ENCODE results near the gene WTAP. TPM values are rescaled to one million over a fixed set of nuclear protein-coding genes. Genes with fewer than 3 reads are reported as not detected.

WTAP gene

DNA sequence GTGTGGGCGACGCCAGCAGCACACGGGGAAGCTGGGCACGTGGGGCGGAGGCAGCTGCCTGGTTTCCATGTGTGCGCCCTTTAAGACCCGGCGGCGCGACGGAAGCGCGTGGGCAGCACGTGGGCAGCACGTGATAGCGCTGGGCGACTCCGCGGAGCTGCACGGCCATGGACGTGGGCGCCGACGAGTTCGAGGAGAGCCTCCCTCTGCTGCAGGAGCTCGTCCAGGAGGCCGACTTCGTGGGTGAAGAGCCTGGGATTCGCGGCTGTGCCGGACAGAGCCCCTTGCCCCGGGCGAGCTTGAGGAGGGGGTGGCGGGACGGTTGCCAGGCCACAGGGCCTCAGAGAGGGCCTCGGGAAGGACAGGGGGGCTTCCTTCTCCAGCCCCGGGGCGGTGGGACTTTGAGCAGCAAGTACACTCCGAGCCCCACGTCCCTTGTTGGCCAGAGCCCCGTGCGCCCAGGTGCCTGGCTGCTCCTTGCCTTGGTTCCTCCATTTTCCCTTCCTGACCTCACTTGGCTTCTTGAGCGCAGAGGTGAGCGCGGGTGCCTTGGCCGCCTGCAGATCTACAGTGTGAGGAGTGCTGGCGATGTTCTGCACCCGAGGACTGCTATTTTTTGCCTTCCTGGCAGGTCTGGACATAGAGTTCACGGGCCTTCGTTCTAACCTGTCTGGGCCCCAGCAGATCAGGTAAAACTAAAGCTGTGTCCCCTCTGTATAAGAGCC lies 73.0 kb downstream of the WTAP start, which contains the start of gene PNLDC1:
Gene PNLDC1 (plus strand): TSS at position 136 of the 725 bp plus-strand sequence. CDS start 32 bp downstream, at position 168.
- H3K36me3 ChIP-seq (ENCODE audit: insufficient read depth, low read length): peaks cover 31% of the 10 kb centered on the region
- no peak within 1 kb of the TSS for H3K9ac ChIP-seq (ENCODE audit: low read depth, low read length)
- no peak within 1 kb of the TSS for H3K4me2 ChIP-seq (ENCODE audit: low read length)
- no peak within 1 kb of the TSS for H3K4me3 ChIP-seq (ENCODE audit: low read length)
- no peaks in the 10 kb centered on the region for H3K27me3 ChIP-seq (ENCODE audit: control insufficient read depth, insufficient read depth, low read length)
- no peaks in the 10 kb centered on the region for H3K9me3 ChIP-seq (replicated peaks; ENCODE audit: low read length)
- H3K4me1 ChIP-seq (ENCODE audit: control insufficient read depth, insufficient read depth, low read length): peaks cover 3% of the 10 kb centered on the region

DNA sequence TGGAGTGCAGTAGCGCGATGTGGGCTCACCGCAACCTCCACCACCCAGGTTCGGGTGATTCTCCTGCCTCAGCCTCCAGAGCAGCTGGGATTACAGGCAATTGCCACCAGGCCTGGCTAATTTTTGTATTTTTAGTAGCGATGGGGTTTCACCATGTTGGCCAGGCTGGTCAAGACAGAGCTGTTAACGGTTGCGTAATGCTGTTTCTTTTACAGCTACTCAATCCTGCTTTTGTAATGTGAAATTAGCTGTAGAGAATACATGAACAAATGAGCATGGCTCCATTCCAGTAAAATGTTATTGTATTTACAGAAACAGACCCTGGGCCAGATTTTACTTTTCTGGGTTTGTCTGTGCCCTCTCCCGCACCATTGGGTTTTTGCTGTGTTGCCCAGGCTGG lies 74.6 kb downstream of the WTAP start:
- Histone ChIP-seq H3K27me3 (ENCODE audit: control insufficient read depth, insufficient read depth, low read length) (no peaks in the 10 kb centered on the region), H3K4me3 (ENCODE audit: low read length) (no peak overlapping the region), H3K36me3 (ENCODE audit: insufficient read depth, low read length) (peaks cover 21% of the 10 kb centered on the region), H3K9ac (ENCODE audit: low read depth, low read length) (no peak overlapping the region), H3K9me3 (replicated peaks; ENCODE audit: low read length) (no peaks in the 10 kb centered on the region), H3K4me2 (ENCODE audit: low read length) (no peak overlapping the region), H3K4me1 (ENCODE audit: control insufficient read depth, insufficient read depth, low read length) (no peaks in the 10 kb centered on the region)

DNA sequence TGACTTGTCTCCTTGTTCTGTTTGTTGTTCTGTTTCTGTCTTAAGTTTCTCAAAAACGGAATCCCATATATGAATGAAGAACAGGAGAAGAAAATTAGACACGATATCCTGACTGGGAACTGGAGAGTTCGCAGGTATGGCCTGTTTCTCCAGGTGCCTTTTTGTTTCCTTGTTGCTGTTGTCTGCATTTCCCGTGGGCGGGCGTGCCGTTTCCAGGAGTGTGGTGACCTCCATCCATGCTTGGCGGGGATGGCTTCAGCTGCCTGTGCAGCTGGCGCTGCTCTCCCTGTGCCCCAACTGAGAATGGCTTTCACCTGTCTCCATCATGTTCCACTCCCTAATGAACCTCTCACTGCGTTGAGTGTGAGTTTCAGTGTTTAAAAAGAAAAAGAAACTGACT lies 77.2 kb downstream of the WTAP start:
- H3K4me1 ChIP-seq (ENCODE audit: control insufficient read depth, insufficient read depth, low read length): no peaks in the 10 kb centered on the region
- no peaks in the 10 kb centered on the region for H3K27me3 ChIP-seq (ENCODE audit: control insufficient read depth, insufficient read depth, low read length)

DNA sequence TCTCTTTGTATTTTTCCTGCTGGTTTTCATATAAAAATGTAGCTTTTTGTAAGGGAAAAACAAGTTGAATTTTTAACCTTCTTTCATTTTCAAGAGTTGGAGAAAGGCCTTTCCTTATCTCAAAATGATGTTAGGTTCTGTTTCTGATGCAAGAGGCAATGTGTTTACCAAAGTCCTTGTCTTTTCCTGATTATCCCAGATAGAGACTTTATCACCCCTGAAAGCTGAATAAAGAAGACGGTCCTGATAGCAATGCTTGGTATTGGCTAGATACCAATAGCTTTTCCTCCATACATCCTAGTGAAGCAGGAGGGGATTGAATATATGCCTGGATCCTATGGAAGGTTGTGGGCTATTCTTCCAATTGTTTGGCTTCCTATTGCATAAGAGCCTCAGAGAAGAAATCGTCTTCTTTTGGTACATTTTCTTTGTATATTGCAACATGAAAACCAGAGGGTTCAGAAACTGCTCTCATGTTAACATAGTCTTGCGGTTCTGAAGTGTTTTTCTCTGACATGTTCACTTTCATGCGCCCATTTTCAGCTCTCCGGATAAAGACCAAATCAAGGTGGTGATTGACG lies 78.2 kb downstream of the WTAP start:
- Histone ChIP-seq H3K4me1 (ENCODE audit: control insufficient read depth, insufficient read depth, low read length) (no peaks in the 10 kb centered on the region), H3K4me2 (ENCODE audit: low read length) (no peak overlapping the region), H3K9ac (ENCODE audit: low read depth, low read length) (no peak overlapping the region), H3K9me3 (replicated peaks; ENCODE audit: low read length) (no peaks in the 10 kb centered on the region), H3K27me3 (ENCODE audit: control insufficient read depth, insufficient read depth, low read length) (no peaks in the 10 kb centered on the region), H3K36me3 (ENCODE audit: insufficient read depth, low read length) (no peaks in the 10 kb centered on the region), H3K4me3 (ENCODE audit: low read length) (no peak overlapping the region)

More for the DNA sequence above, 77.2 kb downstream of the WTAP start:
- no peak overlapping the region for H3K4me3 ChIP-seq (ENCODE audit: low read length)
- no peak overlapping the region for H3K9ac ChIP-seq (ENCODE audit: low read depth, low read length)
- no peak overlapping the region for H3K4me2 ChIP-seq (ENCODE audit: low read length)
- H3K36me3 ChIP-seq (ENCODE audit: insufficient read depth, low read length): no peaks in the 10 kb centered on the region
- H3K9me3 ChIP-seq (replicated peaks; ENCODE audit: low read length): no peaks in the 10 kb centered on the region

Small RNA genes lying within 50 kb of the gene (small RNA-seq; reads per million reads assigned to genes)
- not detected for gene RNU4ATAC18P
- 688 reads per million, percentile 99 among the genes with 10 or more reads in this experiment for gene SNORA20
- not detected for gene SNORA29
